GM20431 (cell line): Measurements from ENCODE around the gene P2RY2.

Source experiments
- in situ Hi-C: fragments of 300-500 bp; cut with MseI, MboI; formaldehyde crosslinking; loops from one replicate; pipeline ENCODE4 v1.15.0; 2020; ENCODE audit warnings: low sequenced_read_pairs; ENCODE audit not compliant: unreplicated experiment

Gene P2RY2

DNA sequence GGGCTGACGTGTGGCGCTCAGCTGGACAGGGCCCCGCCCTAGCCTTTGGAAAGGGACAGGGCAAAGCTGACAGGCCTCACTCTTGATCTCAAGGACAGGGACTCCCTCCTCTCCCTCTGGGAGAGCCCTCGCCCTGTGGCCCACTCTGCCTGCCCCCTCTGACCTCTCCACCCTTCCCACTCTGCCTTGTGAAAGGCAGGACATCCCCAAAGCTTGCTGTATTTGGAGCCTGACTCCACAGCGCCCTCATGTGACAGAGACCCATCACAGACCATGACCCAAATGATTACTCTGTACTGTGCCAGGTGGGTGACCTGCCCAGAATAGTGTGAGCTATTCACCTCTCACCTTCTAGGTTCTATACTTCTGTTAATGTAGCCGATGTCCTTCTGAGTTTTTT is 18.8 kb downstream of the P2RY2 start:
- in situ Hi-C loops: no loop called here

DNA sequence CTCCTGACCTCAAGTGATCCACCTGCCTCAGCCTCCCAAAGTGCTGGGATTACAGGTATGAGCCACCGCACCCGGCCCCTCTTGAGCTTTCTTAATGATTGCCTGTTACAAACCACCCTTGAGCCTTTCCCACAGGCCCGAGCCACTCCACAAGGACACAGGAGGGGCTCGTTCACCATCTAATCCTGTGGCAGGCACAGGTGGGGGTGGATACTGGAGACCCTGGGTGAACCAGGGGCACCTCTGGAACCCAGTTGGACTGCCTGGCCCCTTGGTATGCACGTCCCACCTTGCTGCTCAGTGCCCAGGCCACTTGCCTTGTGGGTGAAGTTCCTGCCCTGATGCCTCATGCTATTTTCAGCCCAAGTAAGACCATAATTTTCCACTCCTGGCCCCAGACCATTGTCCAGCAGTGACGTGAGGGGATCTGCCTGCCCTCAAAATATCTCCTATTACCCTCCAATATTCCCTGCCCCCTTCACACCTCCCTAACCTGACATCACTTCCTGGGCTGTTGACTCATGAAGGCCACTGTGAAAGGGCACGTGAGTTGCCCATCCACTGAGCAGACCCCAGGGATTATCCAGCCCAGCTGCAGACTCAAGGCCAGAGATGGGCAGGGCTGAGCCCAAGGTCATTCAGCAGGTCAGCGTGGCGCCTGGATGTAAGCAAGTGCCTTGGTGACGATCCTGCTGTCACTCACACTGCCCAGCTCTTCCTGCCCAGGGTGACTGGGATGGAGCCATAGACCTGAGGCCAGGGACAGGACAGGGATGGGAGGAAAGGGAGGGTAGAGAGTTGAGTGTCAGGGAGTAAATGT is 19.6 kb downstream of the P2RY2 start:
- in situ Hi-C loops: no loop called here

DNA sequence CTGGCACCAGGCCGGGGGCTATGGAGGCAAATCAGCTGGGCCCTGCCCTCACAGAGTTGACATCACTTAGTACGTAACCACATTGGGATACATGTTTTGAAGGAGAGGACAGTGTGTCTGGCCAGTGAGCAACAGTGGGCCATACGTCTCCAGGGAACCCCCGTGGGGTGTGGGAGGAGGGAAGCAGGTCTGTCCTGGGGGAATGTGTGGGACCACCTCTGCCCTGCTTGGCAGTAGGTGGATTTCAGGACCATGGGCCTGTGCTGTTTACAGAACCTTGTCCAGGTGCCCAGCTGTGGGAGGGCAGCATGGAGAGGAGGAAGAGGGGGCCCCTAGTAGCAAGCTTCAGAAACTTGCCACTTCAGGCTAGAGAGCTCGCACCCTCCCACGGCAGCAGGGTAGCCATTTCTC is 21.0 kb downstream of the P2RY2 start:
- in situ Hi-C loops: no loop called here

DNA sequence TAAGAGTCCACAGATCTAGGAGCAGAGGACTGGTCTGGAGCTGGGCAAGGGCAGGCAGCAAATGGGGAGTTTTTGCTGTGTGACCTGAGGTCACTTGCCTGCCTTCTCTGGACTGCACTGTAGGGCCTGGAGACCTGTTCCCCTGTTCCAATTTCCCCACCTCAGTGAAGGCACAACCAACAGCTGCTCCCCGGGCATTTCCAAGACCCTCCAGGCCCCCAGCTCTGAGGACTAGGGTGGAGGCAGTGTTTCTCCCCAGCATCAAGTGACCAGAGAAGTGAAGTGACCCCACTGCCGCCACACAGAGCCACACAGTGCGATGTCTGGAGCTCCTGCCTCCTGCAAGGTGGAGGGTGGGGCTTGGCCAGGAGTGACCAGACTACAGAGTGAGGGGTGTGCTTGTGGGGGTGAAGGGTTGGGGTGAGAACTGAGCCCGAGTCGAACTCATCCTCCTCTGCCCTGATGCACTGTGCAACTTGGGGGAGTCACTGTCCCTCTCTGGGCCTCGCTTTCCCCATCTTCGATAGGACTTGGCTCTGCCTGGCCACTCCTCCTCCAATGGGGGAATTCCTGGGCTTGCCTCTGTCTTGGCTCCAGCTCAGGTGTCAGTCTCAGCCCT is 21.6 kb downstream of the P2RY2 start:
- in situ Hi-C loops: no loop called here

DNA sequence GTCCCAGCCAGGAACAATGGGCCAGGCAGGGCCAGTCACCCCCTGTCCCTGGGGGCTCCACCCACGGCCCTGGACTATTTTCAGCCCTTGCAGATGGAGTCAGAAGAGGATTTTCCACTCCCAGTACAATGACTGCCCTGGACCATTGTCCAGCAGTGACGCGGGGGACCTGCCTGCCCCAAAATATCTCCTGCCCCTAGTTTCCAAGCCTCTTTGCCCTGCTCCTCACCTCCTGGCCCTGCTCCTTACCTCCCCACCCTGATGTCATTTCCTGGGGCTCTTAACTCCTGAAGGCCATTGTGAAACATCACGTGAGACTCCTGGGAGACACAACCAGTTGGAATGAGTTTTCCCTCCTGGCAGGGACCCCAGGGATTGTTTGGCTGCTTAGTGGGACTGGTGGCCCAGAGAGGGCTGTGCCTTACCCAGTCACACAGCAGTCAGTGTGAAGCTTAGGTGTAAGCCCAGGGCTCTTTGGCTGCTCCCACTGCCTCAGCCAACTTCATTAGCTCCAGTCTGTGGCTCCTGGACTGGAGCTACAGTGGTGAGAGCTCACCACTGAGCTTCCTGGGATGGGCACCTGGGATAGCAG is 22.2 kb downstream of the P2RY2 start:
- in situ Hi-C loops: no loop called here

DNA sequence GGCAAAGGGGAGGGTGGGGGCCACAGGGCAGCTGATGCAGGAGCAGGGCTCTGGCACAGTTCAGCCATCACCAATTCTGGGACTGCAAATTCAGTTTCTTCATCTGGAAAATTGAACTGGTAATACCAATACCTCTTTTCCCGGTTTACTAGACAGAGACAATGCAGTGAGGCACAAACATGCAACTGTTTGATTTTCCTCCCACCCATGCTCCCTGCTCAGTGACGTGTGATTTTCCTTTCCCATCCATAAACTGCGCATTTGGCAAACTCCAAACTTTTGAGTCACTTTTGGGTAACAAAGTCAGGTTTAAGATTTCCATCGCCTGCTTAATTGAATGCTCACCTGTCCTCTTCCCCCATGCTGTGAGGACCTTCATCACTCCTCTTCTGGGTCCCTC is 23.2 kb downstream of the P2RY2 start:
- in situ Hi-C loops: no loop called here

DNA sequence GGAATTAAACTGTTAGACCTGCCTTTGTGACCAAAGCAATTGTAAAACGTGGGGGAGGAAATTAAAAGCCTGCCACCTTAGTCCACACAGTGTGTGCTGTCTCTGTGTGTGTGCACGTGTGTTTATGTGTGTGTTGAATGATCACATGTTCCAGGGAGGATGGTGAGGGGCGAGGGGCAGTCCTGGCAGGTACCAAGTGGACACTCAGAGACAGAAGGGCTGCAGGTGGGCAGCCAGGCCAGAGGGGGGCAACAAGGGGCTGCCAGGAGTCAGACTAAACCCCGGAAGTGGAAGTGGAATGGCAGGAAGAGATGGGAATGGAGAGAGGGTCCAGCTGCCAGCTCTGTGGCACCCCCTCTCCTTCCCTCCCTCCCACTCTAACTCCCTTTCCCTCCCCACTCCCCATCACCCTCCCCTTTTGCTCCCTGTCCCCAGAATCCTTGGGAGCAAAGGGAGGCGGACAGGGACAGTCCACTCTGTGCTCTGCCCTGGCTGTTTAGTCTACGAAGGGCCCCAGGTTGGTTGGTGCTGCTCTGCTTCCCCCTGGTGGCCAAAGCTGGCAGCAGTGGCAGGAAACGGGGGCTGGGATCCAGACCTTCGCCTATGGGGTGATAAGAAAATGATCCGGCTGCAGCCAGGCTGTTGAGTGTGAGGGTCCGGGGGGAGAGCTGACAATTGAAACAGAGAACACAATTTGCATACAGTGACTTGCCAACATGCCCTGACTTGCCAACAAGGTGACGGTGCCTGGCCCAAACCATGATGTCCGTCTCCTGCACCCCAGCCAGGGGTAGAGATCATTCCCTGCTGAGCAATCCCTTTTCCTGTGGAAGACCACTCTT is 24.4 kb downstream of the P2RY2 start:
- in situ Hi-C loops: no loop called here

DNA sequence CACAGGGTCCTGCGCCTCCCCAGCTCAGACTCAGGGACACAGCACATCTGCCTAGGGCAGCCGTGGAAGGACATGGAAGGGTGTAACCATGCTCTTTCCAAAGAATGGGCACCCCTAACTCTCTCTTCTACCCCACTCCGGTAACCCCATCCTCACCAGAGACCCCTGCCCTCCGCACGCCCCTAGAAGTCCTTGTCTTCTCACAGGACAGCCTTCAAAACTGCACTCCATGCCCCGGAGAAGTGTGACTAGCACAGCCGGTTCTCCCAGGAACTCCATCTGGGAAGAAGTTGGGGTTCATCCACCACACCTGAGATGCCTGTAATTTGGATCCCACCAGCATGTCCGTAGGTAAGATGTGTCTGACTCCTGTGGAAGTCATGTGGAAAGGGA is 25.0 kb downstream of the P2RY2 start:
- in situ Hi-C loops: no loop called here

DNA sequence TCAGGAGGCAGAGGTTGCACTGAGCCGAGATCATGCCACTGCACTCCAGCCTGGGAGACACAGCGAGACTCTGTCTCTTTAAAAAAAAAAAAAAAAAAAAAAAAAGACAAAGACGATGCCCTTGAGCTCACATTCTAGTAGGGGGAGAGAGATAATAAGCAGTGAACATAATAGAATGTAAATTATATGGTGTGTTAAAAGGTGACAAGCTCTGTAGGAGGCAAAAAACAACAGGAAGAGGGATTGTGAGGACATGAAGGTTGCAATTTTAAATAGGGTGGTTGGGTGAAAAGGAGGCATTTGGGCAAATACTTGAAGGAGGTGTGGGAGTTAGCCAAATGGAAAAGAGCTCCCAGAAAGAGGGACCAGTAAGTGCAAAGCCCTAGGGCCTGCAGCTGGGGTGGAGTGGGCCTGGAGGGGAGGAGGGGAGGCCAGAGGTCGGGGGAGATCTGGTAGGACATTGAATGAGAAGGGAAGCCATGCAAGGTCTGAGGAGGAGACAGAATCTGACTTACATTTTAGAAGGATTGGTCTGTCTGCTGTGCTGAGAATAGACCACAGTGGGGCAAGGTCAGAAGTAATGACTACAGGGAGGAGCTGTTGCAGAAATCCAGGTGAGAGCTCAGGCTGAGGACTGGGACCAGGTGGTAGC is 26.6 kb downstream of the P2RY2 start:
- in situ Hi-C loops: no loop called here

DNA sequence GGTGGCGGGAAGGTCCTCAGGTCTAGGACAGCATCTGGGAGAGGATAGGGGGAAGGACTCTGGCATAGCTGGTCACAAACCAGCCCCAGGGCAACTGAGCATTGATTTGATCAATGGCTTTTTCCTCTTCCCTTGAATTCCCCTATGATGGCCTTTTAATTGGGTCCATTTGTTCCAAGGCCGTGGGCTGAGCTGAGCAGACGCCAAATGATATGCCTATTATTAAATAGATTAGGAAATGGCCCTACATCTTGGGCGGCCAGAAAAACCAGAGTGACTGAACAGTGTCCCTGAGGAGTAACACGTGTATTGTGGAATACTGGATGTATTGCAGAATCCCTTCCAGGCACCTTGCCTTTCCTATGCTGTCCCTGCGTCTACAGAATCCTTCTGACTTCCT is 27.4 kb downstream of the P2RY2 start:
- in situ Hi-C loops: no loop called here

DNA sequence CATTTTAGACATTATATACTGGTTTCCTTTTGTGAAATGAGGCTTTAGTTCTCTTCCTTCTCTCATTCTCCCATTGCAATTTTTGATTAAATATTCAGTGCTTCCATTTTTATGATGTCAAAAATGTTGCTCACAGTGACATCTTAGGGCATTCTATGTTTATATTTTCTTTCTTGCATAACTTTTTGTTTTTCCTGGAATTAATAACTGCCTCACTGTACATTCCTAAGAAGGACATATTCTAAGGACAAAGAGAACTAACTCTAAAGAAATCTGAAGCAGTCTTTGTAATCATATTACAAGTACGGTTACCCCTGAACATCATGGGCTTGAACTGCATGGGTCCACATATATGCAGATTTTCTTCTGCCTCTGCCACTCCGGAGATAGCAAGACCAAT is 28.2 kb downstream of the P2RY2 start:
- in situ Hi-C loops: no loop called here

DNA sequence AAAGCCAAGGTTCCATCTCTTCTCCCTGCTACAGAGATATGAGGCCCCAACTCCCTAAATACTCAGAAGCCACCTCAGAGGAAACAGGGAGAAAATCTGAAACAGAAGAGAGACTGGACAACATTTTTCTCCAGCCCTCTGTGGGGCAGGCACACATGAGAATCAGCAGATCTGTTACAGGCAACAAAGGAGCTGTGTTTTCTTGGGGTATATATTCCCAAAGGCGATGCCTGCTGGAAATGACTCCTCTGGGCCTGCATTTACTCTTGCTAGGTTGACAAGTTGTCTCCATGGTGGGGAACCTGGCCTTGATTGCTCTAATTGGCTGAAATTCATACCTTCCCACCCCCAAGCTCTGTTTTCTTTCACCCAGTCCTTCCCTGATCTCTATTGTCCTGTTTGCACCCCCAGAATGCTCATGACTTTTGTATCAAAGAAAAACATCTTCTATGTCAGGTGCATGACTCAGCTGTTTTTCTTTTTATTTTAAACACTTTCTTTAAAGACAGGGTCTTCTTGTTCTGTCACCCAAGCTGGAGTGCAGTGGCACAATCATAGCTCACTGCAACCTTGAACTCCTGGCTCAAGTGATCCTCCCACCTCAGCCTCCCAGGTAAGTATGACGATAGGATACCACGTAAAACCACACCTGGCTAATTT is 30.6 kb downstream of the P2RY2 start:
- in situ Hi-C loops: no loop called here

DNA sequence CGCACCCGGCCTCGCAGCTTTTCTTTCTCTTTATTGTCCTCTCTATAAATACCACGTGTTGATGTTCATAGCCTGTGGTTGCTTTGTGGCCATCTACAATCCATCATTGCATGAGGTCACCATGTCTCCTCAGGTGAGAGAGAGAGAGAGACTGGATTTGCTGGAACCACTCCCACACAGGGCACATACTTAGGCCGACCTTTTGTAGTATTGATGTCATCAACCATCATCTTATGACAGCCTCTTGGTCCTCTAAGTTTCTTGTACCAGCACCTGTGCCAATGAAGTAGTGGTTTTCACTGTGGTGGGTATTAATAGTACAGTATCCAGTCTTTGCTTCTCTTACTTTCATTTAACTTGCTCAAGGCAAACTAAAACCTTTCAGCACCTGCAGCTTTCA is 31.2 kb downstream of the P2RY2 start:
- in situ Hi-C loops: no loop called here

DNA sequence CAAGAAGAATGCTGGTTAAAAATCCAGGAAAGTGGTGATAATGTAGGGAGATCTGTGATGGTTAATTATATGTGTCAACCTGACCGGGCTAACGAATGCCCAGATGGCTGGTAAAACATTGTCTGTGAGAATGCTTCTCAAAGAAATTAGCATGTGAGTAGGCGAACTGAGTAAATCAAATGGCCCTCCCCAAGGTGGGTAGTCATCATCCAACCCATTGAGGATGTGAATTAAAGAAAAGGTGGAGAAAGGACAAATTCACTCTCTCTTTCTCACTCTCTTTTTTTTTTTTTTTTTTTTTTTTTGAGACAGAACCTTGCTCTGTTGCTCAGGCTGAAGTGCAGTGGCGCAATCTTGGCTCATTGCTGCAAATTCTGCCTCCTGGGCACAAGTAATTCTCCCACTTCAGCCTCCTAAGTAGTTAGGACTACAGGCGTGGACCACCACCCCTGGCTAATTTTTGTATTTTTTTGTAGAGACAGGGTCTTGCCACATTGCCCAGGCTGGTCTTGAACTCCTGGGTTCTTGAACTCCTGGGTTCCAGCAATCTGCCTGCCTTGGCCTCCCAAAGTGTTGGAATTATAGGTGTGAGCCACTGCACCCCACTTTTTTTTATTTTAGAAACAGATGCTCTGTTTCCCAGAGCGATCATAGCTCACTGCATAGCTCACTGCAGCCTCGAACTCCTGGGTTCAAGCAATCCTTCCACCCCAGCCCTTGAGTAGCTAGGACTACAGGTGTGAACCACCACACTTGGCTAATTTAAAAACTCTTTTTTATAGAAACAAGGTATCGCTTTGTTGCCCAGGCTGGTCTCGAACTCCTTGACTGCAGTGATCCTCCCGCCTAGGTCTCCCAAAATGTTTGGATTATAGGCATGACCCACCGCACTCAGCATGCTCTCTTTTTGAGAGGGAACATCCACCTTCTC is 32.0 kb downstream of the P2RY2 start:
- in situ Hi-C loops: no loop called here

DNA sequence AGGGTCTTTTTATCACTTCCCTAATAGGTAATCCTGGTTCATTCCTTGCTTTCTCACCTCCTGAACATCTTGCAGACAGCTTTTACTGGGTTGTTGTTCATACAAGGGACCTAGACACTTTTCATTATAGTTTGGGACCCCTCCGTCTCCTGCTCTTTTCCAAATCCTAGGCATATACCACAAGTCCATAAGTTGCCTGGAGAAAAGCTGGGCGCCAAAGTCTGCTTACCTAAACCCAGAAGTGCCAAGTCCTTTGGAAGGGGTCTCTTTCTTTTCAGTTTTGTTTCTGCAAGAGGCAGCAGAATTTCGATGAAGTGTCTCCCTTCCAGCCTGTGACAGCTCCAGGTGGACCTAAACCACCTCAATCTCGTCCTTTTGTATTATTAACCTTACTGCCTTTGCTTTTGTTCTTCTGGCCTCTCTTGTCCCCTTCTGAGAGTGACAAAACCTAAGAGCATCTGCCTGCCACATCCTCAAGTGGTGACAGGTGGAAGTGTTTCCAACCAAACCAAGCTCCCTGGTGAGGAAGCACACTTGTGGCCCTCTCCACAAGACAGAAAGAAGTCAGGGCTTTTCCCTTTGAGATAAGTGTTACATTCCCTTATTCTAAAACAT is 34.6 kb downstream of the P2RY2 start:
- in situ Hi-C loops: no loop called here

DNA sequence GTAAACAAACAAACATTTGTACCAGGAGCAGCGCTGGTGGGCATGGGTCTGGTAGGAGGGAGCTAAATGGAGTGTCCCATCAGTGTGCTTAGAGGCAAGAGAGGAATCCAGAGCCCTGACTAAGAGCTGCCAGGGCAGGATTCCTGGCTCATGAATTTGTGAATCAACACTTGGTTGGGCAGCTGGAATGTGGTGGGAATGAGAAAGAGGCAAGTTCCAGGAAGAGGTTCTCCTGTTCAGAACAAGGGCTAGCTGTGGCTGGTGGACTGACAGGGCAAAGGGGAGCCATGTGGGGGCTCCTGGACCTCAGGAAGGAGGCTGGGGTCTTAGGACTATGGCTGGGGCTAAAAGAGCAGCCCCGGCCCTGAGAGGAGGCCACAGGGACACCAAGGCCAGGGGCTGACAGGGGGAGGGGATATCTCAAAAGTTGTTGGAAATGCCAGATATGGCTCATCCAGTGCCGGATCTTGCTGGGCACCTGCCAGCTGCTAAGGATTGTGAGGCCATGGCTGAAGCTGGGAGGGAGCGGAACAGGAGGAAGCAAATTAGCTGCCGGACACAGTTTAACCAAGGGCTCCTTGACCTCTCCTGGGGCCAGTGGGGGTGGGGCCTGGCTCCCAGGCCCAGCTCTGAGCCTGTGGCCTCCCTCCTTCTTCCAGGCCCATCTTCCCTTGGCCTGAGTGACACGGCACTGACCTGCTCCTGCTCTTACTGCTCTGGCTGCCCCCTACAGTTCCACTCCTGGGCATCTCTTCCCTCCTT is 39.4 kb downstream of the P2RY2 start:
- in situ Hi-C loops: no loop called here
